Left renal cortex interstitium (tissue), 4 donors: ENCODE results near the gene PLXDC1. TPM values are rescaled to one million over a fixed set of nuclear protein-coding genes. Genes with fewer than 3 reads are reported as not detected.
"Not testable (repeated sequence)": the region's sequence is repeated elsewhere in the genome, so short reads cannot be mapped to it uniquely, and the experiment has no call there.

Source experiments
- DNase-seq, 4 donors: peaks; one replicate each; pipeline ENCODE4 v3.0.0-alpha.2; 2013; ENCODE audit warnings: low read depth in 4 of 4, low spot score in 2 of 4, missing footprints in 1 of 4
- polyA plus RNA-seq, 4 donors: library from polyadenylated mRNA; unstranded; fragments of 120-200 nt; gene quantifications; one replicate each; pipeline ENCODE4 v1.2.1, GENCODE V29; 2013; ENCODE audit not compliant: insufficient read length in 4 of 4

The PLXDC1 gene
- polyA plus RNA-seq, 4 donors = 5.5 to 8.8 (median 7.9) TPM

- DNase-seq = no peak
Measured at GRCh38 chr17:39130205-39130604, 21.2 kb downstream of the PLXDC1 start.

- not testable (repeated sequence) for DNase-seq
Measured at GRCh38 chr17:39129544-39129943, 21.9 kb downstream of the PLXDC1 start.

GRCh38 chr17:39126436-39126835 is 25.0 kb downstream of the PLXDC1 start:
- no peak for DNase-seq

GRCh38 chr17:39125143-39125875 is 26.1 kb downstream of the PLXDC1 start:
- DNase-seq = no peak

GRCh38 chr17:39123627-39124026 is 27.8 kb downstream of the PLXDC1 start:
- DNase-seq = no peak

- no peak for DNase-seq
Measured at GRCh38 chr17:39122991-39123390, 28.4 kb downstream of the PLXDC1 start.

- not testable (repeated sequence) for DNase-seq
Measured at GRCh38 chr17:39121919-39122318, 29.5 kb downstream of the PLXDC1 start.

- DNase-seq = no peak
Measured at GRCh38 chr17:39118674-39119419, 32.6 kb downstream of the PLXDC1 start.

- DNase-seq = no peak
Measured at GRCh38 chr17:39116224-39116623, 35.2 kb downstream of the PLXDC1 start.

- DNase-seq = no peak
Measured at GRCh38 chr17:39115135-39115534, 36.3 kb downstream of the PLXDC1 start.

- DNase-seq = no peak
Measured at GRCh38 chr17:39114723-39115122, 36.7 kb downstream of the PLXDC1 start.

- no peak for DNase-seq
Measured at GRCh38 chr17:39113871-39114270, 37.6 kb downstream of the PLXDC1 start.

- no peak for DNase-seq
Measured at GRCh38 chr17:39110435-39111136, 40.9 kb downstream of the PLXDC1 start.

GRCh38 chr17:39108461-39109375 is 42.7 kb downstream of the PLXDC1 start:
- no peak for DNase-seq

- no peak for DNase-seq
Measured at GRCh38 chr17:39107973-39108372, 43.5 kb downstream of the PLXDC1 start.

- DNase-seq = no peak
Measured at GRCh38 chr17:39107155-39107554, 44.3 kb downstream of the PLXDC1 start.

- DNase-seq = no peak
Measured at GRCh38 chr17:39105705-39106104, 45.7 kb downstream of the PLXDC1 start.

- no peak for DNase-seq
Measured at GRCh38 chr17:39104657-39105056, 46.8 kb downstream of the PLXDC1 start.

GRCh38 chr17:39104046-39104445 is 47.4 kb downstream of the PLXDC1 start:
- DNase-seq = no peak

- DNase-seq = no peak
Measured at GRCh38 chr17:39101091-39101490, 50.3 kb downstream of the PLXDC1 start.
